Left kidney (tissue), 8 donors: ENCODE results near the gene ZNF317. TPM values are rescaled to one million over a fixed set of nuclear protein-coding genes. Genes with fewer than 3 reads are reported as not detected.

Experiments used
- DNase-seq: peaks from one replicate; pipeline ENCODE4 v3.0.0-alpha.2; 2013
- long read RNA-seq, 8 donors: transcript quantifications; one replicate each; lab custom pipeline, GENCODE V29; 2026
- polyA plus RNA-seq: library from polyadenylated mRNA; unstranded; fragments of 120-200 nt; gene quantifications from one replicate; pipeline ENCODE4 v1.2.1, GENCODE V29; 2013; ENCODE audit not compliant: insufficient read length

ZNF317 gene
- 41.9 TPM for polyA plus RNA-seq
- long read RNA-seq, donor 1, full-length matches to known transcripts: 2 of 2 reads
- long read RNA-seq, donor 1, partial matches to known transcripts: 0 of 2 reads
- long read RNA-seq, donor 1, other reads (novel, unspliced or antisense): 0 of 2 reads
- long read RNA-seq, donor 2, full-length matches to known transcripts: 3 of 3 reads
- long read RNA-seq, donor 2, partial matches to known transcripts: 0 of 3 reads
- long read RNA-seq, donor 2, other reads (novel, unspliced or antisense): 0 of 3 reads
- long read RNA-seq, donor 3, partial matches to known transcripts: 0 of 1 reads
- long read RNA-seq, donor 3, other reads (novel, unspliced or antisense): 0 of 1 reads
- long read RNA-seq, donor 4: 0 reads
- long read RNA-seq, donor 5, full-length matches to known transcripts: 3 of 3 reads
- long read RNA-seq, donor 5, partial matches to known transcripts: 0 of 3 reads
- long read RNA-seq, donor 5, other reads (novel, unspliced or antisense): 0 of 3 reads
- long read RNA-seq, donor 6, full-length matches to known transcripts: 3 of 18 reads
- long read RNA-seq, donor 6, partial matches to known transcripts: 15 of 18 reads
- long read RNA-seq, donor 6, other reads (novel, unspliced or antisense): 0 of 18 reads
- long read RNA-seq, donor 7, full-length matches to known transcripts: 7 of 7 reads
- long read RNA-seq, donor 7, partial matches to known transcripts: 0 of 7 reads
- long read RNA-seq, donor 7, other reads (novel, unspliced or antisense): 0 of 7 reads
- long read RNA-seq, donor 8, full-length matches to known transcripts: 2 of 2 reads
- long read RNA-seq, donor 8, partial matches to known transcripts: 0 of 2 reads
- long read RNA-seq, donor 8, other reads (novel, unspliced or antisense): 0 of 2 reads

DNA sequence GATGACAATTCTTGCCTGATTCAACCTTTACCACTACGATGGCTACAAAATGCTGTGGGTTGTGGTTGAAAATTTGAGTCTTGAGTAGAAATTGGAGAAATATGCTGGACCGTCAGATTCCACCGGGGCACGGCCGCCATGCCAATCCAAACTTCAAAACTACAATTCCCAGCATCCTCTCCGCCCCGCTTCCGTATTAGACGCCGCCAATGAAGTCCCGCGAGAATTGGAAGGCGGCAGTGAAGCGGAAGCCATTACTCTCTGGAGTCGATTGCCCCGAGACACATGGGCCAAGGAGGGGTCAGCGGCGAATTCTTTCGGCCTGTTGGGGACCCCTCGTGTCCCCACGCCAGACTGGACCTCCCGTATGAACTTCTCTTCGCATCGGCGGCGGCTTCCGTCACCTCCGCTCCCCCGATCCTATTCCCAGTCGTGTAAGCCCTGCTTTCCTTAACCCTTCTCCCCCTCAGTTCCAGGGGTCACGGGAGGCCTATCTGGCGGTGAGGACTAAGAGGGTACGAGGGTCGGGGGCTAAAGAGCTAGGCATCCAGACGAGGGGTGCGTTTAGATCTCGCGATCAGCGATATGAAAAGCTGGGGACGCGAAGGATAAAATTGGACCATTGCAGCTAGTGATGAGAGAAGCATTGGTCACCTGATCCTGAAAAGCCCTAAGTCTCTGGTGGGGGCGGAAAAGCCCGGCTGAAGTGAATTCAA, at the start of gene ZNF317:
Gene ZNF317, plus strand, starts transcription at position 239 of the 716 bp plus-strand sequence. CDS start 15,620 bp downstream, outside the sequence.
- peak; percentile 97 for DNase-seq

DNA sequence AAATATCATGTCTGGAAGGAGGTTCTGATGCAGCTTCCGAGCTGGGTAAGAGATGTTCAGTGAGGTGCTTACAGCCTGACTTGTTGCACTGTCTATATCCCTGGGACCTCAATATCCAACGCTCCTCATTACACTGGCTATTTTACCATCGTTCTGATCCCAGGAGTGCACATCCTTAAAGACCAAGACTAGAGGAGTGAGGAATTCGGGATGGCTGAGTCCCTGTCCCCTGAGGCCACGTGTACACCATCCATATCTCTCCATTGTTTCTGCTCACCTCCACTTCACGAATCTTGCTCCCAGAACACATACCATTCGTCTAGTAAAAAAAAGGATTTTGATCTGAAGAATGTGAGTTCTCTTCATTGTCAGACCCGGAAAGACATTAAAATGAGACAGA, 32.8 kb upstream of the ZNF317 start, which contains the start of gene OR7G2:
Gene OR7G2, minus strand, starts transcription at position 101 of the 400 bp plus-strand sequence. CDS start 4,232 bp downstream, outside the sequence.
- DNase-seq: no peak

DNA sequence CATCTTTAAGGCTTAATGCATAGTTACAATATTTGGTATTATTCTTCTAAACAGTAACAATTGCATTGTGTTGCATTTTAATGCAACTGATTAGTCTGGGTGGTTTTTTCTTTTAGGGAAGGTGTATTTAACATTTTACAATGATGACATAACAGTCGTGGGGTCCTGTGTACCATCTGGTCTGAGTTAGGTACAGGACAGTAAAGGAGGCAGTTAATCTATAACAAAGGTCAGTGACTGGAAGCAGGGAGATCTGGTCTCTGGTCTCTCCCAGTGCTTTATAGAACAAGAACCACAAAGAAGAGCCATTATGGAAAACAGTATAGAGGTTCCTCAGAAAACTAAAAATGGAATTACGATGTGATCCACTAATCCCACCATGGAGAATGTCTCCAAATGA, 30.2 kb upstream of the ZNF317 start:
- DNase-seq: no peak

GRCh38 chr19:9115307-9115813, 24.8 kb upstream of the ZNF317 start, which contains the start of gene OR7G1:
Gene OR7G1, minus strand, starts transcription at chr19:9115763. Its CDS starts 0 bp downstream, at chr19:9115763.
- no peak for DNase-seq

- DNase-seq: no peak
These were observed 23.6 kb upstream of the ZNF317 start for GRCh38 chr19:9116547-9116946.

DNA sequence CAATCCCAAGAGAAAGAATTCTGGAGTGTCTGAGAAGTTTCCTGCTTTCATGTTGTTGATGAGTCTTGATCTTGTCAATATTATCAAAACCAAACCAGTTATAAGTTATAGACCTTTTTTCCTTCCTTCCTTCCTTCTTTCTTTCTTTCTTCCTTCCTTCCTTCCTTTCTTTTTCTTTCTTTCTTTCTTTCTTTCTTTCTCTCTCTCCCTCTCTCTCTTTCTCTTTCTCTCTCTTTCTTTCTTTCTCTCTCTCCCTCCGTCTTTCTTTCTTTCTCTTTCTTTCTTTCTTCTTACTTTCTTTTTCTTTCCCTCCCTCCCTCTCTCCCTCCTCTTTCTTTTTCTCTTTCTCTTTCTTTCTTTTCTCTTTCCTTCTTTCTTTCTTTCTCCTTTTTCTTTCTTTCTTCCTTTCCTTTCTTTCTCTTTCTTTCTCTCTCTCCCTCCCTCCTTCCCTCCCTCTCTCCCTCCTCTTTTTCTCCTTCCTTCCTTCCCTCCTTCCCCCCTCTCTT, 13.2 kb upstream of the ZNF317 start, which contains the start of gene OR7G3:
Gene OR7G3, minus strand, starts transcription at position 51 of the 506 bp plus-strand sequence. Its CDS starts 0 bp downstream, at position 51.
- DNase-seq: no peak

DNA sequence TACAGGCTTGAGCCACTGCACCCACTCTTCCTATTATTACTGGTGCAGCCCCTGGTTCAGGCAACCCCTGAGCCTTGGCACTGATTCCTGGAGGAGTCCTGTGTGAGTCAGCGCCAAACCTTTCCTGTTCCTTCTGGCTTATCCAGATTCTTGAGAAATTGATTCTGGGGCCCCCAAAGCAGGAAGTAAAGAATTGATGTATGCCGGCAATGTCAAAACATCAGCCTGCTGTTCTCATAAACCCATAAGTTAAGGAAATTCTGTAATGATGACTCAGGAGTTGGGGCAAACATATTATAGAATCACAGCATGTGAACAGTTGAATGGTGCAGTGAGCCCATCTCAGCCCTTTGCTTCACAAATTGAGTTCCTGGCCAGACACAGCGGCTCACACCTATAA, 12.0 kb upstream of the ZNF317 start:
- no peak for DNase-seq

- DNase-seq: no peak
These were observed 9.2 kb upstream of the ZNF317 start for GRCh38 chr19:9130965-9131364.

DNA sequence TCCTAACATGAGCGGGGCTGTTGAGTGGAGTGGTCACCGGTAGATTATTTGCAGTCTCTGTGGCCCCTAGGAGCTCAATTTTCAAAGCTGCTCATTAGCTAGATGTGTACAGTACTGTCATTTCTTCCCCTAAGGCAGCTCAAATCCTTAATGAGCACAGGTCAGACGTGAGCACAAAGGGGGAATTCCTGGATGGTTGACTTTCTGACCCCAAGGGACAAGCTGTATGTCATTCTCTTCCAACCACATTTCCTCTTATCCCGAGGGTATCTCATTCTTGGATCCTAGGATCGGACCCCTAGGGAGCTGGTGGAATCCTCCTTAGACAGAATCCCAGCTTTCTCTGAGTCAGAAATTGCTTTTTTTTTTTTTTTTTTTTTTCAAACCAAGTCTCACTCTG, 7.8 kb upstream of the ZNF317 start:
- DNase-seq: no peak

DNA sequence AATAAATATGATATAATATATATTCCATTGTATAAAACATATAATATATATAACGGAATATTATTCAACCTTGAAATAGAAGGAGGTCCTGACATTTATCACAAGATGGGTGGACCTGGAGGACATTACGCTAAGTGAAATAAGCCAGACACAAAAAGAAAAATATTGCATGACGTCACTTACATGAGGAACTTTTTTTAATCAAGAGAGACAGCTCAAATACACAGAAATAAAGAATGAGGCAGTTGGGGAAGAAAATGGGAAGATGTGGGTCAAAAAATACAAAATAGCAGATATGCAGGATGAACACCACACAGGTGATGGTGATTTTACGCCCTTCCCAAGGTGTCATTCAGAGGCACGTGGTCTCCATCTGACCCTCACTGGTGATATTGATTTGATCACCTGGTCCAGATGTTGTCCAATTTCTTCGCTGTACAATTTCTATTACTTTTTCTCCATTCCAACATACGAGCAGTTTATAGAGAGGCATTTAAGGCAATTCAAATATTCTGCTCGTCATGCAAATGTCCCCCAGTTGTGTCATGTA, 513 bp upstream of the ZNF317 start:
- DNase-seq: no peak

DNA sequence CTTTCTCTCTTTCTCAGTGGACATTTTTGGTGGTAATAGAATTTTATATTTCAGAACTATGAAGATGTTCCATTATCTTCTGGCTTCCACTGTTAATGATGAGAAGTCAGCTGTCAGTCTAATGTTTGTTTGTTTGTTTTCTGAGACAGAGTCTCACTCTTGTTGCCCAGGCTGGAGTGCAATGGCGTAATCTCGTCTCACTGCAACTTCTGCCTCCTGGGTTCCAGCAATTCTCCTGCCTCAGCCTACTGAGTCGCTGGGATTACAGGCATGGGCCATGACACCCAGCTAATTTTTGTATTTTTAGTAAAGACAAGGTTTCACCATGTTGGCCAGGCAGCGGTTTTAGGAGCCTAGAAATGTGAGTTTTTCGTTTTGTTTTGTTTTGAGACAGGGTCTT, 4.7 kb downstream of the ZNF317 start:
- DNase-seq: no peak

DNA sequence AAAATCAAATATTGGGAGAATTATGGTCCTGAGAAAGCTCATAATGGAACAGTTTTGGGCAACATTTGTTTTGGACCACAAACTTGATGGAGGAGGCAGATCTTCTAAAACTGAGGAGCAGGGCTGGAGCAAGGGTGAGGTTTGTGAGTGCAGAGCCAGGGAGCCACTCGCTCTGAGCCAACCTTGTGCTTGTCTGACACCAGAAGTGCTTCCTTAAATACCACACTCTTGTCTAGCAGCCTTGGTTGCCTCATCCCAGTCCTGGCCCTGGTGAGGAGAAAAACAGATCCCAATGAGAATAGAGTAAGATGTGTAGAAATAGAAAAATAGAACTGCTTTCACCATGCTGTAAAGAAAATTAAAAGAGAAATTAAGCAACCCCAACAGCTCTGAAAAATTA, 6.7 kb downstream of the ZNF317 start:
- DNase-seq: no peak

- DNase-seq: no peak
These were observed 8.5 kb downstream of the ZNF317 start for GRCh38 chr19:9148697-9149096.

GRCh38 chr19:9149997-9150396, 9.8 kb downstream of the ZNF317 start:
- DNase-seq: no peak

- no peak for DNase-seq
These were observed 10.5 kb downstream of the ZNF317 start for GRCh38 chr19:9150650-9151049.

DNA sequence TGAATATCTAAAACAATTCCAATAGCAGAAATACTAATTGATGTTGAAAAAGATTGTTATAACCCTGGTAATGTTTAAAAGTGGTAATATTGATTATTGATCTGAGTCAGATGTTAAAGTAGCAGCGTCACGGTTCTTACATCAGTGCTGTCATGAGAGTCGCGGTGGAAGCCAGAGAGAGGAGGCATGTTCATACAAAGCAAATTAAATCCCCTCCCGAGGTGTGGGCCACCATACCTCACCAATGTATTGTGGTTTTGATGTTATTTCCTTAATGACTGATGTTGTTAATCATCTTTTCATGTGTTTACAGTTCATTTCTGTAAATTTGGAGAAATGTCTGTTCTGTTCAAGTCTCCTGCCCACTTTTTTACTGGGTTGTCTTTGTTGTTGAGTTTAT, 11.2 kb downstream of the ZNF317 start:
- no peak for DNase-seq

GRCh38 chr19:9155591-9155990, 15.4 kb downstream of the ZNF317 start:
- DNase-seq: no peak

GRCh38 chr19:9156304-9156703, 16.1 kb downstream of the ZNF317 start:
- DNase-seq: no peak

DNA sequence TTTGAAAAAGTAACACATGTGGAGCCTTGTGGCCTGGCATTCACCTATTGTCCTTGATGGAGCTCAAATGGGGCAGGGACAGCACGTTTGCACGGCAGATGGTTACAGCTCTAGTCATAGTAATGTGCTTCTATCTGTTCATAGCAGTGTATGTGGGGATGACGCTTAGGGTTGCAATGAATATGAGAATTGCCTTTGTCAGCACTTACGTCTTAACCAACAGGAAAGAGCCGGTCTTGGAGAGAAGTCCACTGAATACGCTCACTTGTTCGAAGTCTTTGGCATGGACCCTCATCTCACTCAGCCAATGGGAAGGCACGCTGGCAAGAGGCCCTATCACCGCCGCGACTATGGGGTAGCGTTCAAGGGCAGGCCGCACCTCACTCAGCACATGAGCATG, 19.7 kb downstream of the ZNF317 start:
- no peak for DNase-seq

DNA sequence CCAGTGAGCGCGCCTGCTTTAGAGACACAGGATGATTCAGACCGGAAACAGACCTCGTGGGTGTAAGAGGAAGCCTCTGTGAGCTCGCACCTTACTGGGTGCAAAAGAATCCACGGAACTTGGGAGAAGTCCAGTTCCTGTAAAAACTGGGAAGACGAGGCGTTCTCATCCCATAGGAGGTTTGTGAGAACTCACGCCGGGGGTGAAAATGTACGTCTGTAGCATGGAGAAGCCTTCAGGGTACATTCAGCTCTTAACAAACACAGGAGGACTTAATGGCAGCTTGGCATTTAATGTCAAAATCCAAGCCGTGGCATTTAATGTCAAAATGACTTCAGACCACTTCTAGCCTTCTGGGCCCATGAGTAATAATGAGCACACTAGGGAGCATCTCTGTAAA, 21.2 kb downstream of the ZNF317 start:
- no peak for DNase-seq

DNA sequence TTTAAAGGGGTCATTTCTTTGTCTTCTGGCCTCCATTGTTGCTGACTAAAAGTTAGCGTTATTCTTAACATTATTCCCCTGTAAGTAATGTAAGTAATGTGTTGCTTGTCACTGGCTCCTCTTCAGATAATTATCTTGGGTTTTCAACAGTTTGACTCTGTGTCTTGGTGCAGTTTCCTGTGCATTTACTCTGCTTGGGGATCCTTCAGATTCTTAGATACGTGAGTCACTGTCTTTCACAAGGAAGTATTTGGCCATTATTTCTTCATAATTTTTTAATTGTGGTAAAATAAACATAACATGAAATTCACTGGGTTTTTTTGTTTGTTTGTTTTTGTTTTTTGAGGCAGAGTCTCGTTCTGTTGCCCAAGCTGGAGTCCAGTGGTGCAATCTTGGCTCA, 25.1 kb downstream of the ZNF317 start:
- DNase-seq: no peak
